Activated naive CD8-positive, alpha-beta T cell treated with anti-CD3 and anti-CD28 coated beads, Interleukin-2, amount 50 U/mL, for 24 hours (primary cell): Measurements from ENCODE around the gene BOC.

Experiments used
- ATAC-seq: fragments of 150-1000 bp; cut with Tn5 transposase; one replicate; pipeline ENCODE4 v1.10.0; 2021
- DNase-seq: peaks from one replicate; pipeline ENCODE4 v3.0.0; 2021
- H3K27ac Mint-ChIP-seq: one replicate; pipeline ENCODE4 v1.8.0; 2021; ENCODE audit warnings: mild to moderate bottlenecking, mixed read lengths
- H3K27me3 Mint-ChIP-seq: one replicate; pipeline ENCODE4 v1.8.0; 2021; ENCODE audit warnings: mixed read lengths
- H3K36me3 Mint-ChIP-seq: one replicate; pipeline ENCODE4 v1.8.0; 2021; ENCODE audit warnings: low read depth, mixed read lengths
- H3K4me1 Mint-ChIP-seq: one replicate; pipeline ENCODE4 v1.8.0; 2021; ENCODE audit warnings: mixed read lengths
- H3K4me3 Mint-ChIP-seq: one replicate; pipeline ENCODE4 v1.8.0; 2021; ENCODE audit warnings: mild to moderate bottlenecking, moderate library complexity, mixed read lengths
- H3K9me3 Mint-ChIP-seq: one replicate; pipeline ENCODE4 v1.8.0; 2021; ENCODE audit warnings: mixed read lengths

The BOC gene

DNA sequence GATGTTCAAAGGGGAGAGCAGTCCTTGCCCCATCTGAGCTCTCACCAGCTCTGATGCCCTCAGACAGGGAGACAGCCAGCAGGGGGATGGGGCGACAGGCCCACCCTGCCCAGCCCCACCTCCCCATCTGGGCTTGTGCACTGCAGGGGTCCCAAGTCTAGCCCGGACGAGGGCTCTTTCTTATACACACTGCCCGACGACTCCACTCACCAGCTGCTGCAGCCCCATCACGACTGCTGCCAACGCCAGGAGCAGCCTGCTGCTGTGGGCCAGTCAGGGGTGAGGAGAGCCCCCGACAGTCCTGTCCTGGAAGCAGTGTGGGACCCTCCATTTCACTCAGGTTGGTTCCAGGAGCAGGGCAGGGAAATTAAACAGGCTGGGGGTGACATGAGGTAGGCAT, 73.9 kb downstream of the BOC start:
- DNase-seq (no peak), ATAC-seq (no peak)
- peaks cover 4% of the 10 kb centered on the region for H3K4me1 Mint-ChIP-seq
- H3K9me3 Mint-ChIP-seq, result no peaks in the 10 kb centered on the region
- no peak overlapping the region for H3K4me3 Mint-ChIP-seq
- no peaks in the 10 kb centered on the region for H3K36me3 Mint-ChIP-seq
- H3K27me3 Mint-ChIP-seq, result no peaks in the 10 kb centered on the region
- peak overlapping the region; percentile 10 for H3K27ac Mint-ChIP-seq

DNA sequence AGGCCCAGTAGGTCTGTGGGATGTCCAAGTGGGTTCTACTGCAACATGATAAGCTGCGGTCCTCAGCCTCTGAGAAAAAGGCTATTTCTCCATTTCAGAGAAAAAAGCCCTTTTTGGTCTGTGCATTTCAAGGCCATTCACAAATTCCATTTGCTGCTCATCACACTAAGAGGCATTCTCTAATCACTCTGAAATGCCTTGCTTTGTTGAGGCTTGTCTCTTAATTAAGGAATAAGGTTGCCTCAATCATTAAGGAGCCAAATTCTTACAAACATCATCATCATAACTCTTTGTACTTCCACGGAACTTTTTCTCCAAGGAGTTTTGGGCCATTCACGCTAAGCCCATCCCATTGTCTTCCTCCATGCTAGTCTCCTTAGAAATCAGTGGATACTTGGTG, 74.4 kb downstream of the BOC start:
- no peaks in the 10 kb centered on the region for H3K9me3 Mint-ChIP-seq
- H3K36me3 Mint-ChIP-seq, result no peaks in the 10 kb centered on the region
- ATAC-seq (no peak), DNase-seq (no peak)
- no peak overlapping the region for H3K27ac Mint-ChIP-seq
- no peaks in the 10 kb centered on the region for H3K27me3 Mint-ChIP-seq
- no peak overlapping the region for H3K4me3 Mint-ChIP-seq
- peaks cover 4% of the 10 kb centered on the region for H3K4me1 Mint-ChIP-seq

DNA sequence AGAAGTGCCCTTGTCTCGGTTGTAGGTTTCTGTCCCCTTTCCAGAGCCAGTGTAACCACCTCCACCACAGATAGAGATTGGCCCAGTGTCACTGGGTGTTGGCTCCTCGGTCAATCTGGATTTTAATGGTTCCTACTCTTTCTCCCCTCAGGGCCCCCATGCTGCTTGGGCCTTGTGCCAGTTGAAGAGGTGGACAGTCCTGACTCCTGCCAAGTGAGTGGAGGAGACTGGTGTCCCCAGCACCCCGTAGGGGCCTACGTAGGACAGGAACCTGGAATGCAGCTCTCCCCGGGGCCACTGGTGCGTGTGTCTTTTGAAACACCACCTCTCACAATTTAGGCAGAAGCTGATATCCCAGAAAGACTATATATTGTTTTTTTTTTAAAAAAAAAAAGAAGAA, 75.2 kb downstream of the BOC start:
- Mint-ChIP-seq H3K36me3 (no peaks in the 10 kb centered on the region), H3K4me3 (no peak overlapping the region), H3K27me3 (no peaks in the 10 kb centered on the region), H3K9me3 (no peaks in the 10 kb centered on the region), H3K4me1 (peaks cover 4% of the 10 kb centered on the region), H3K27ac (no peak overlapping the region)
- no peak for ATAC-seq
- no peak for DNase-seq

DNA sequence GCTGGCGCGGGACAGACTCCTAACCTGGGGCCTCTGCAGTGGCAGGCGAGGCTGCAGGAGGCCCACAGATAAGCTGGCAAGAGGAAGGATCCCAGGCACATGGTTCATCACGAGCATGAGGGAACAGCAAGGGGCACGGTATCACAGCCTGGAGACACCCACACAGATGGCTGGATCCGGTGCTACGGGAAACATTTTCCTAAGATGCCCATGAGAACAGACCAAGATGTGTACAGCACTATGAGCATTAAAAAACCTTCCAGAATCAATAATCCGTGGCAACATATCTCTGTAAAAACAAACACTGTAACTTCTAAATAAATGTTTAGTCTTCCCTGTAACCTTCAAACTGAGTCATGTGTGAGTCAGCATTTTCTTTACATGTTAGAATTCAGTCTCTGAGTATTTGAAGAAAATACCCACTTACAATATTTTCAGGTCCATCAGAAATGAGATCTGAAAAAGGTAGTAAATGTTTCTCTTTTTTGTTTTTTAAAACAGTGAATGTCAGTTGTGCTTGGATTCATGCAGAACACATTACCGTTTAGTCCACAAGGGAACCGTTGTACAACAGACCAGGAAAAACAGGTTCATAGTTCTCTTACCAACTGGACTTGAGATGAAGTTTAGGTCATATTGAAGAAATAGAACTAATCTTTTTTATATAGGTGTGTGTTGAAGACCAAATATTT, 75.9 kb downstream of the BOC start:
- no peak overlapping the region for H3K4me3 Mint-ChIP-seq
- H3K27me3 Mint-ChIP-seq, result no peaks in the 10 kb centered on the region
- ATAC-seq (no peak), DNase-seq (no peak)
- H3K36me3 Mint-ChIP-seq, result no peaks in the 10 kb centered on the region
- no peaks in the 10 kb centered on the region for H3K9me3 Mint-ChIP-seq
- peaks cover 4% of the 10 kb centered on the region for H3K4me1 Mint-ChIP-seq
- H3K27ac Mint-ChIP-seq, result no peak overlapping the region

DNA sequence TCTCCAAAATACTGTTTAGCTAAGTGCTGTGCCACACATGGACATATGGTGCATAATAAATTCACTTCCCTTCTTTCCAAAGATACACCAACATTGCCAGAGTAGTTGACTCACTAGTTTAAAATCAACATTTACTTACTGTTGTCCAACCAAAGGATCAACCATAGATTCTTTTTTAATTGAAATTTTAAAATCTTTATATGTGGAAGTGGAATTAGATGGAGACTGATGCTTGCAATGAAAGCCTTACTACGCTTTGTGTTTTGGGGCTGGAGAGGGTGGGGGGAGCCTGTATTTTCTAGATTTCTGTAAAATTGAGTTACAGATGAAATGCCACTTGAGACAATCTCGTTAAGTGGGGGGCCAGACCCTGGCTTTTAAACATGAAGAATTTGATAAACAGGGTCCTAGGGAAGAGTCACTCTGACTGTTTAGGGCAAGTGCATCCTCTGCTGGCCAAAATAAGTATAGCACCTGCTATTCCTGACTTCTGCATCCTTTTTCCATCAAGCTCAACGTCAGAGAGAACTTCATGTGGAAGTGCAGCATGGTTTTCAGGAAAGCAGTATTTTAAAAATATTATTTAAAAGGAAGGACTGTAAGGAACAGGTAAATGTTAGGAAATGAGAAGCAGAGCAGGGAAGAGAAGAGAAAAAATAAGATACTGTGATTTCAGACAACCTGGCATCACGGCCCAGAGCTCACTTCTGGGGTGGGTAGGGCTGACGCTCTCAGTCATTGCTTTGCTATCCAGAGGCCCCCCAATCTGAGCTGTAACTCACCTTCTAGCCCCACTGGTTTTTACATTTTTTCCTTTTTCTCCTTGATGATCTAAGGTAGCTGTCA, 76.7 kb downstream of the BOC start:
- H3K27me3 Mint-ChIP-seq, result no peaks in the 10 kb centered on the region
- DNase-seq (peak; percentile 66), ATAC-seq (no peak)
- no peaks in the 10 kb centered on the region for H3K9me3 Mint-ChIP-seq
- H3K27ac Mint-ChIP-seq, result no peak overlapping the region
- no peaks in the 10 kb centered on the region for H3K36me3 Mint-ChIP-seq
- H3K4me3 Mint-ChIP-seq, result no peak overlapping the region
- H3K4me1 Mint-ChIP-seq, result peaks cover 4% of the 10 kb centered on the region

DNA sequence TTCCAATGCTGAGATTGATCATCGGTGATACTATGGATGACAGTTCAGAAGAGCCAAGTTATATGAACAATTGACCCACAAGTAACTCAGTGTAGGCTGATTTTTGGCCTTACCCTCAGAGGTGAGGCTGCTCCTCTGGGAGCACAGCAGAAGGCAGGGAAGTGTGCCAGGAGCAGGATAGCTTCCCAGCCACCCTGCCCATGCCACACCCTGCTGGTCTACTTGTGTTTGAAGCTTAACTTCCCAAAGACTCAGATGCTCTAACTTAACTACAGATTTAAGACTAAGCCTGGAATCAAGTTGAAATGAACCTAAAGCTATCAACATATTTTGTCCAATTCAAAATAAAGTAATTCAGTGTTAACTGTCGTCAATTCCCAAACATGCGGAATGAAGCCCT, 77.5 kb downstream of the BOC start:
- no peak overlapping the region for H3K4me3 Mint-ChIP-seq
- no peaks in the 10 kb centered on the region for H3K36me3 Mint-ChIP-seq
- H3K9me3 Mint-ChIP-seq, result no peaks in the 10 kb centered on the region
- ATAC-seq (no peak), DNase-seq (no peak)
- no peak overlapping the region for H3K27ac Mint-ChIP-seq
- H3K27me3 Mint-ChIP-seq, result no peaks in the 10 kb centered on the region
- peaks cover 4% of the 10 kb centered on the region for H3K4me1 Mint-ChIP-seq

DNA sequence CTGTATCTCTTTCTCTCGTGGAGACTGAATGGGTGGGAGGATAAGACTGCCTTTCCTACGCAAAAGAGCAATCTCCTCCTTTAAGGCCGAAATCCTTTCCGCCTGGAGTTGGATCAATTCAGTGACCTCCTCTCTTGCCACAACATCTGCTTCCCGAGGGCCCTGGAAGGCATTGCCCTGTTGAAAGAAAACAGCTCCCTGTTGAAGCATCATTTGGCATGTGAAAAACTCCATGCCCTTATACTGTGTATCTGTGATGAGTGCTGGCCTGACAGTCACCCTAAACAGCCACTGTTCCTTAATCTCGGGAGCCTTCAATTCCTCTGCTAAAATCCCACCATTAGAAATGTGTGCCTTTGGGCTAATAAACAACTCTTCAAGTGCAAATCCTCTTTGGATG, 80.2 kb downstream of the BOC start:
- no peak for DNase-seq
- ATAC-seq, result no peak
- no peaks in the 10 kb centered on the region for H3K36me3 Mint-ChIP-seq
- peaks cover 4% of the 10 kb centered on the region for H3K4me1 Mint-ChIP-seq
- no peak overlapping the region for H3K27ac Mint-ChIP-seq
- H3K4me3 Mint-ChIP-seq, result no peak overlapping the region
- no peaks in the 10 kb centered on the region for H3K27me3 Mint-ChIP-seq
- H3K9me3 Mint-ChIP-seq, result no peaks in the 10 kb centered on the region

DNA sequence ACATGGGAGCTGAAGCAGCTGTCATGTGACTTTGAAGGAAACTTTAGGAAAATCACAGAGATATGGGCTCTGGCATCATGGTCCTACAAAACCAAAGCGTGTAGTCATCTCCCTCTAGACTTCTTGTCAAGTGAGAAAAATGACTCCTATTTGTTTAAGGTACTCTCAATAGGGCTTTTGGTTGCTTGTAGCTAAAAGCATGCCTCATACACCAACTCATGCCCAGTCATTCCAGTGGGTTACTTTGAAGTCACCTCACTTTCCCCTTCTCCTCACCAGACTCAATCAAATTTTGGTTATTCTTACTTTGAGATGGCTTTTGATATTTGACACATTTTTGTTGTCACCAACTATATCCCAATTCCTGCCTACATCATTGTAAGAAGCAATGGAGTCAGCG, 81.6 kb downstream of the BOC start:
- H3K27me3 Mint-ChIP-seq, result no peaks in the 10 kb centered on the region
- H3K4me3 Mint-ChIP-seq, result no peak overlapping the region
- no peak for DNase-seq
- peaks cover 2% of the 10 kb centered on the region for H3K36me3 Mint-ChIP-seq
- no peak for ATAC-seq
- H3K27ac Mint-ChIP-seq, result no peak overlapping the region
- no peaks in the 10 kb centered on the region for H3K9me3 Mint-ChIP-seq
- no peaks in the 10 kb centered on the region for H3K4me1 Mint-ChIP-seq

DNA sequence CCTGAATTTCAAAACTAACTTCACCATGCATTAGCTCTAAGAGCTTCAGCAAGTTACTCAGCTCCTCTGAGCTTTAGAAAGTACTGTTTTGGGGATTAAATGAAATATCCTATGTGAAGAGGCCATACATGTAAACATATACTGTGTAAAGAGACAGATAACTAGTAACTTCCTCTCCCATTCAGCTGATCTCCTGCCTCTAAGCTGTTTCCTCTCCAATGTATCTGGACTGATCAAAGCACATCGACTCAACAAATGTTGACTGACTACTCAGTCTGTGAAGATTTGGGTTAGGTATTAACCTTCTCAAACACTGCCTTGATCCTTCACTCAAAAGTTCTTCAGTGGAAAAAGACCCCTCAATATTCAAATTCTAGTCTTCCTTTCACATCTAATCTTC, 82.0 kb downstream of the BOC start:
- Mint-ChIP-seq H3K27ac (no peak overlapping the region), H3K4me1 (no peaks in the 10 kb centered on the region), H3K27me3 (no peaks in the 10 kb centered on the region), H3K9me3 (no peaks in the 10 kb centered on the region), H3K4me3 (no peak overlapping the region), H3K36me3 (peaks cover 2% of the 10 kb centered on the region)
- ATAC-seq (no peak), DNase-seq (no peak)

DNA sequence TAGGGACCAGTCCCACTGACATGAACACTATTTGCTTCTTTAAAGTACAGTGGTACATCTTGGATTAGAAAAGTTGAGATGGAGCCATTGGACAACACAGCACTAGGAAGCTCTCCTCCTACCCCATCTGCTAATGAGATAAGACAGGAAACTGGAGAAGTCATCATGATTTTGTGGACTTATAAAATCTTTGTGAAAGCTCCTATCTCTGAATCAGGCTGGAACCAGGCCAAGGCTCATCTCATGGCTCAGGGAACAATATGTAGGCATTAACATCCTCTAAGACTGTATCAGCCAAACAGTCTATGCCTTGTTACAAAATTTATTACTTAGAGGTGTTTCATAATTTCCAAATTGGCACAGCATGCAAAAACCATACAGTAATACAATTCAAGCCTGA, 84.1 kb downstream of the BOC start:
- Mint-ChIP-seq H3K36me3 (peaks cover 2% of the 10 kb centered on the region), H3K27me3 (no peaks in the 10 kb centered on the region), H3K27ac (no peak overlapping the region), H3K4me1 (no peaks in the 10 kb centered on the region), H3K4me3 (no peak overlapping the region), H3K9me3 (no peaks in the 10 kb centered on the region)
- DNase-seq (no peak), ATAC-seq (no peak)

DNA sequence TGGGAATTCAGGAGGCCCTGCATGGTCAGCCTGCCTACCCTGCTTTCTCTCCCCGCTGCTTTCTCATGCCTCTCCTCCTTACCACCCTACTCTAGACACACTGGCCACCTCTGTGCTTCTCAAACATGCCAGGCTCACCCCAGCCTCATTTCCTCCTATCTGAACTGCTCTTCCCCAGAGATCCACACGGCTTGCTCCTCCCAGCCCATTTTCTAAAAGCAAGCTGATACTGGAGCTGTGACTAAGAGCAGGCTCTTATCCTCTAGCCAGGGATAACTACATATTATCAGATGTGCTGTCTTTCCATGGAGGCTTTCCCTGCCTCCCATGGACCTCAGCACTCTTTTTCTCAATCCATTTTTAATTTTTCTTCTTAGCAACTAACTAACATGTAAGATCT, 85.9 kb downstream of the BOC start:
- peaks cover 2% of the 10 kb centered on the region for H3K36me3 Mint-ChIP-seq
- no peak for DNase-seq
- ATAC-seq, result no peak
- no peaks in the 10 kb centered on the region for H3K9me3 Mint-ChIP-seq
- H3K4me3 Mint-ChIP-seq, result no peak overlapping the region
- H3K27me3 Mint-ChIP-seq, result no peaks in the 10 kb centered on the region
- no peak overlapping the region for H3K27ac Mint-ChIP-seq
- no peaks in the 10 kb centered on the region for H3K4me1 Mint-ChIP-seq

DNA sequence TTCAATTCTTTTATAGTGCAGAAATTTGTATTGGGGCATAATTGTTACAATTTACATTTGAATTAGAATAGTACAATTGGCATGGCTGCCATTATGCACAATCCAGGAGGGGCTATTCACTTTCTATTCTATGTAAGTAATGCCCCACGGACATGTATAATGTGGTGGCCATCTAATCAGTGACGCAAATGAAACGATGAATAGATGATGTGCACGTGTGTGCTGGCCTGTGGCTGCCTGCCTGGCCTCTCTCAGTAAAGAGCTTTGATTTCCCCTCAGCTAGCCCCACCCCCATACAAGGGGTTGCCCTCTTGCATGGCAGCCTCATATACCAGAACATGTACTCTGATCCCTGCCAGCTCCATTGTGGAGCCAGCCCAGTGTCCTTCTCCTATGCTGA, 86.5 kb downstream of the BOC start:
- Mint-ChIP-seq H3K9me3 (no peaks in the 10 kb centered on the region), H3K36me3 (peaks cover 2% of the 10 kb centered on the region), H3K4me1 (no peaks in the 10 kb centered on the region), H3K27me3 (no peaks in the 10 kb centered on the region), H3K4me3 (no peak overlapping the region), H3K27ac (no peak overlapping the region)
- ATAC-seq (no peak), DNase-seq (no peak)

DNA sequence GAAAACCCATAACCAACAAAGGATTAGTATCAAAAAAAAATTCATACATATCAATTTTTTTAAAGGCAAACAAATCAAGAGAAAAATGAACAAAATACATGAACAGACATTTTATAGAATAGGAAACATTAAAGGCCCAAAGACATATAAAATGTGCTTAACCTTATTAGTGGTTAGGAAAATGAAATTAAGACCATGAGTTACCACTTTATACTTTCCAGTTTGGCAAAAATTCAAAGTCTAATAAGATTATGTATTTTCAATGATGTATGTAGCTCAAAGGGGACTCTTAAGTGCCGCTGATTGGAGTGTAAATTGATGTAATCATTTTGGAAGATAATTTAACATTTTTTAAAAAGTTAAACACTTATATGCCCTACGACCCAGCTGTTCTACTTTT, 89.2 kb downstream of the BOC start:
- Mint-ChIP-seq H3K4me1 (no peaks in the 10 kb centered on the region), H3K36me3 (peaks cover 2% of the 10 kb centered on the region), H3K9me3 (no peaks in the 10 kb centered on the region), H3K27me3 (no peaks in the 10 kb centered on the region), H3K27ac (no peak overlapping the region), H3K4me3 (no peak overlapping the region)
- no peak for DNase-seq
- ATAC-seq, result no peak

DNA sequence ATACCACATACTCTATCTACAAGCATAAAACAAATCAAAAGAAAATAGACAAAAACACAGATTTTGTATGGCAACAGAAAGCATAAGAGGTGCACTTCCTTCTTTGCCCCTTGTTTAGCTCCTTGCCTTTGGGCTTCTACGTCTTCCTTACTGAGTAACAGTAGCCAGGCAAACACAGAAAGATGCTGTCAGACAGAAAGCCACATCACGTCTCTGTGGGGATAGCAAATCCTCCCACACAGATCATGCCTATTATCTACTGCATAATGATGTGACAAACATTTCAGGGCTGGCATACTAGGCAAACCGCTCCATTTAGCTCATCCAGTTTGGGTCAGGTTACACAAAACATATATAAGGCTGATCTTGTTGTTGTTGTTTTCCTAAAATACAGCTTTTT, 92.7 kb downstream of the BOC start:
- ATAC-seq, result no peak
- no peaks in the 10 kb centered on the region for H3K36me3 Mint-ChIP-seq
- no peak for DNase-seq
- H3K4me3 Mint-ChIP-seq, result no peak overlapping the region
- no peaks in the 10 kb centered on the region for H3K9me3 Mint-ChIP-seq
- no peaks in the 10 kb centered on the region for H3K4me1 Mint-ChIP-seq
- no peaks in the 10 kb centered on the region for H3K27me3 Mint-ChIP-seq
- H3K27ac Mint-ChIP-seq, result no peak overlapping the region

DNA sequence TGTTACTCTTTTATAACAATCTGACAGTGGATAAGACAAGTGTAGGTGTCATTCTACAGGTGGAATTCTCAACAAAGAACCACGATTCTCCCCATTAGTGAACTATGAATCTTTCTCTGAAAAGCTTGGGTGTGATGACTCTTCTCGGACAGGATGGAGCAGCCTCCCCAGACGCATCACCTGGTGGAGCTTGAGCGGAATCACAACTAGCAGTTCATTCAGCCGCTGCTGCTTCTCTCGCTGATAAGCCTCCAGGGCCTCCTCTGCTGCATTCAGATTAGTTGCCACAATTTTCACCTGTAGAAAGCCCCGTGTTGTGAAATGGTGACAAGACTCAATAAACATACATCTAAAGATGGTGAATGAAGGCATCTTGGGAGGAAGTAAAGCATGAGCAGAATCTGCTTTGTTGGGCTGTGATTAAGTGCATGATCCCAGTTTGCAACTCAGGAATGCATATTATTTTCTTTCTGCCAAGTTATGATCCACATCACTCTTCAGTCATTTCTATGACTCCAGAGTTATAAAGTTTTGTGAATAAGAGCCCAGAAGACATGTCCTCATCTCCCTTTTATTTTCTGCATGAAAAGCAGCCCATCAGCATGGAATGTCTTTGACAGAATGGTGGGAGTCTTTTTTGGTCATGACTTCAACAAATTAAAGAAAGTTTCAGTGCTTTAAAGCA, 93.6 kb downstream of the BOC start:
- H3K9me3 Mint-ChIP-seq, result no peaks in the 10 kb centered on the region
- no peak overlapping the region for H3K27ac Mint-ChIP-seq
- H3K27me3 Mint-ChIP-seq, result no peaks in the 10 kb centered on the region
- no peak overlapping the region for H3K4me3 Mint-ChIP-seq
- DNase-seq (no peak), ATAC-seq (no peak)
- H3K36me3 Mint-ChIP-seq, result no peaks in the 10 kb centered on the region
- no peaks in the 10 kb centered on the region for H3K4me1 Mint-ChIP-seq
